22Rv1 (cell line): Measurements from ENCODE around the gene GLCCI1.

Experiments
- ZFX ChIP-seq: fragments of 450-650 bp; IDR thresholded peaks from 2 replicates; pipeline ENCODE4 v1.6.1; 2017; ENCODE audit warnings: antibody characterized with exemption, borderline replicate concordance
- TF ChIP-seq, protein P1 (sequence below): fragments of 450-650 bp; IDR thresholded peaks from 2 replicates; pipeline ENCODE4 v1.5.1; 2017; ENCODE audit warnings: mild to moderate bottlenecking

- TF ChIP-seq, protein P1, sequence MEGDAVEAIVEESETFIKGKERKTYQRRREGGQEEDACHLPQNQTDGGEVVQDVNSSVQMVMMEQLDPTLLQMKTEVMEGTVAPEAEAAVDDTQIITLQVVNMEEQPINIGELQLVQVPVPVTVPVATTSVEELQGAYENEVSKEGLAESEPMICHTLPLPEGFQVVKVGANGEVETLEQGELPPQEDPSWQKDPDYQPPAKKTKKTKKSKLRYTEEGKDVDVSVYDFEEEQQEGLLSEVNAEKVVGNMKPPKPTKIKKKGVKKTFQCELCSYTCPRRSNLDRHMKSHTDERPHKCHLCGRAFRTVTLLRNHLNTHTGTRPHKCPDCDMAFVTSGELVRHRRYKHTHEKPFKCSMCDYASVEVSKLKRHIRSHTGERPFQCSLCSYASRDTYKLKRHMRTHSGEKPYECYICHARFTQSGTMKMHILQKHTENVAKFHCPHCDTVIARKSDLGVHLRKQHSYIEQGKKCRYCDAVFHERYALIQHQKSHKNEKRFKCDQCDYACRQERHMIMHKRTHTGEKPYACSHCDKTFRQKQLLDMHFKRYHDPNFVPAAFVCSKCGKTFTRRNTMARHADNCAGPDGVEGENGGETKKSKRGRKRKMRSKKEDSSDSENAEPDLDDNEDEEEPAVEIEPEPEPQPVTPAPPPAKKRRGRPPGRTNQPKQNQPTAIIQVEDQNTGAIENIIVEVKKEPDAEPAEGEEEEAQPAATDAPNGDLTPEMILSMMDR = no peak
- TF ChIP-seq ZFX = no peak
Measured at GRCh38 chr7:7932553-7932952, 36.0 kb upstream of the GLCCI1 start.
